IgD-negative memory B cell (primary cell): ENCODE data around the gene FAM13A. TPM values are rescaled to one million over a fixed set of nuclear protein-coding genes. Genes with fewer than 3 reads are reported as not detected.

Experiments used
- H3K27ac Mint-ChIP-seq, 3 donors: one replicate each; pipeline ENCODE4 v1.8.0; 2020 to 2022; ENCODE audit warnings: mild to moderate bottlenecking in 3 of 3, mixed read lengths in 3 of 3, moderate library complexity in 1 of 3
- H3K27me3 Mint-ChIP-seq: one replicate; pipeline ENCODE4 v1.8.0; 2021; ENCODE audit warnings: mixed read lengths
- H3K36me3 Mint-ChIP-seq: one replicate; pipeline ENCODE4 v1.8.0; 2020; ENCODE audit warnings: mild to moderate bottlenecking, mixed read lengths
- H3K4me1 Mint-ChIP-seq, 3 donors: one replicate each; pipeline ENCODE4 v1.8.0; 2020 to 2022; ENCODE audit warnings: mixed read lengths in 3 of 3, mild to moderate bottlenecking in 1 of 3
- H3K4me3 Mint-ChIP-seq, 4 donors: one replicate each; pipeline ENCODE4 v1.8.0; 2020 to 2022; ENCODE audit warnings: mild to moderate bottlenecking in 4 of 4, mixed read lengths in 4 of 4, moderate library complexity in 3 of 4
- H3K9me3 Mint-ChIP-seq, 3 donors: one replicate each; pipeline ENCODE4 v1.8.0; 2020 to 2021; ENCODE audit warnings: mixed read lengths in 3 of 3, mild to moderate bottlenecking in 1 of 3
- polyA plus RNA-seq: library from polyadenylated mRNA; unstranded; fragments of 300-500 nt; fragmentation: Illumina TruSeq; gene quantifications from one replicate; pipeline ENCODE4 v1.2.3, GENCODE V29; 2021

The FAM13A gene
- polyA plus RNA-seq, 1 donor from 2014 or later = 2.3 TPM

- Mint-ChIP-seq H3K27ac (no peak overlapping the region), H3K4me1 (peaks cover 0 to 1% (median 0%) of the 10 kb centered on the region in 3 donors), H3K36me3 (peaks cover 1% of the 10 kb centered on the region), H3K27me3 (peaks cover 2% of the 10 kb centered on the region), H3K9me3 (no peaks in the 10 kb centered on the region), H3K4me3 (no peak overlapping the region)
These were observed 268.6 kb downstream of the FAM13A start for GRCh38 chr4:88788424-88788823.

- no peaks in the 10 kb centered on the region for H3K9me3 Mint-ChIP-seq
- H3K4me1 Mint-ChIP-seq = peaks cover 0 to 1% (median 0%) of the 10 kb centered on the region in 3 donors
- no peak overlapping the region for H3K4me3 Mint-ChIP-seq
- peaks cover 2% of the 10 kb centered on the region for H3K27me3 Mint-ChIP-seq
- H3K36me3 Mint-ChIP-seq = peaks cover 1% of the 10 kb centered on the region
- peak overlapping the region in 1 of 3 donors; percentile 36 for H3K27ac Mint-ChIP-seq
These were observed 271.0 kb downstream of the FAM13A start for GRCh38 chr4:88786011-88786410.

- Mint-ChIP-seq H3K27me3 (peaks cover 2% of the 10 kb centered on the region), H3K4me3 (no peak overlapping the region), H3K4me1 (peaks cover 0 to 1% (median 0%) of the 10 kb centered on the region in 3 donors), H3K9me3 (no peaks in the 10 kb centered on the region), H3K36me3 (no peaks in the 10 kb centered on the region), H3K27ac (no peak overlapping the region)
These were observed 276.6 kb downstream of the FAM13A start for GRCh38 chr4:88780389-88780788.

GRCh38 chr4:88779431-88779830, 277.6 kb downstream of the FAM13A start:
- H3K27ac Mint-ChIP-seq = no peak overlapping the region
- H3K9me3 Mint-ChIP-seq = no peaks in the 10 kb centered on the region
- no peaks in the 10 kb centered on the region for H3K4me1 Mint-ChIP-seq
- H3K36me3 Mint-ChIP-seq = no peaks in the 10 kb centered on the region
- no peak overlapping the region for H3K4me3 Mint-ChIP-seq
- H3K27me3 Mint-ChIP-seq = no peaks in the 10 kb centered on the region

- Mint-ChIP-seq H3K27ac (no peak overlapping the region), H3K36me3 (no peaks in the 10 kb centered on the region), H3K27me3 (peaks cover 6% of the 10 kb centered on the region), H3K4me1 (no peaks in the 10 kb centered on the region), H3K9me3 (no peaks in the 10 kb centered on the region), H3K4me3 (no peak overlapping the region)
These were observed 281.5 kb downstream of the FAM13A start for GRCh38 chr4:88775529-88775928.

GRCh38 chr4:88775026-88775425, 282.0 kb downstream of the FAM13A start:
- Mint-ChIP-seq H3K36me3 (no peaks in the 10 kb centered on the region), H3K4me3 (no peak overlapping the region), H3K4me1 (no peaks in the 10 kb centered on the region), H3K27ac (no peak overlapping the region), H3K27me3 (peaks cover 6% of the 10 kb centered on the region), H3K9me3 (no peaks in the 10 kb centered on the region)

- no peaks in the 10 kb centered on the region for H3K9me3 Mint-ChIP-seq
- H3K27me3 Mint-ChIP-seq = peaks cover 6% of the 10 kb centered on the region
These were observed 285.0 kb downstream of the FAM13A start for GRCh38 chr4:88771883-88772450.

GRCh38 chr4:88765729-88766128, 291.3 kb downstream of the FAM13A start:
- H3K4me1 Mint-ChIP-seq = no peaks in the 10 kb centered on the region
- H3K27me3 Mint-ChIP-seq = no peaks in the 10 kb centered on the region
- H3K9me3 Mint-ChIP-seq = no peaks in the 10 kb centered on the region
- no peak overlapping the region for H3K4me3 Mint-ChIP-seq
- no peak overlapping the region for H3K27ac Mint-ChIP-seq
- H3K36me3 Mint-ChIP-seq = no peaks in the 10 kb centered on the region

More at GRCh38 chr4:88771883-88772450, 285.0 kb downstream of the FAM13A start:
- no peaks in the 10 kb centered on the region for H3K36me3 Mint-ChIP-seq
- no peaks in the 10 kb centered on the region for H3K4me1 Mint-ChIP-seq
- no peak overlapping the region for H3K27ac Mint-ChIP-seq
- no peak overlapping the region for H3K4me3 Mint-ChIP-seq

GRCh38 chr4:88763075-88763474, 293.9 kb downstream of the FAM13A start:
- no peaks in the 10 kb centered on the region for H3K36me3 Mint-ChIP-seq
- no peak overlapping the region for H3K27ac Mint-ChIP-seq
- H3K27me3 Mint-ChIP-seq = no peaks in the 10 kb centered on the region
- no peak overlapping the region for H3K4me3 Mint-ChIP-seq
- H3K4me1 Mint-ChIP-seq = no peaks in the 10 kb centered on the region
- H3K9me3 Mint-ChIP-seq = no peaks in the 10 kb centered on the region

GRCh38 chr4:88761861-88762523, 295.0 kb downstream of the FAM13A start:
- H3K36me3 Mint-ChIP-seq = no peaks in the 10 kb centered on the region
- H3K9me3 Mint-ChIP-seq = no peaks in the 10 kb centered on the region
- no peak overlapping the region for H3K27ac Mint-ChIP-seq
- H3K4me3 Mint-ChIP-seq = no peak overlapping the region
- H3K27me3 Mint-ChIP-seq = no peaks in the 10 kb centered on the region
- no peaks in the 10 kb centered on the region for H3K4me1 Mint-ChIP-seq

GRCh38 chr4:88761342-88761741, 295.6 kb downstream of the FAM13A start:
- peaks cover 0 to under 1% (median 0%) of the 10 kb centered on the region in 3 donors for H3K4me1 Mint-ChIP-seq
- H3K27me3 Mint-ChIP-seq = no peaks in the 10 kb centered on the region
- no peaks in the 10 kb centered on the region for H3K9me3 Mint-ChIP-seq
- no peak overlapping the region for H3K4me3 Mint-ChIP-seq
- H3K36me3 Mint-ChIP-seq = no peaks in the 10 kb centered on the region
- no peak overlapping the region for H3K27ac Mint-ChIP-seq

- H3K9me3 Mint-ChIP-seq = no peaks in the 10 kb centered on the region
- H3K27ac Mint-ChIP-seq = no peak overlapping the region
- peaks cover 0 to 2% (median 0%) of the 10 kb centered on the region in 3 donors for H3K4me1 Mint-ChIP-seq
- no peaks in the 10 kb centered on the region for H3K27me3 Mint-ChIP-seq
- H3K4me3 Mint-ChIP-seq = no peak overlapping the region
- no peaks in the 10 kb centered on the region for H3K36me3 Mint-ChIP-seq
These were observed 297.1 kb downstream of the FAM13A start for GRCh38 chr4:88759895-88760290.

- Mint-ChIP-seq H3K4me1 (peaks cover 0 to 2% (median 0%) of the 10 kb centered on the region in 3 donors), H3K27ac (no peak overlapping the region), H3K4me3 (no peak overlapping the region), H3K9me3 (no peaks in the 10 kb centered on the region), H3K27me3 (no peaks in the 10 kb centered on the region), H3K36me3 (no peaks in the 10 kb centered on the region)
These were observed 297.7 kb downstream of the FAM13A start for GRCh38 chr4:88759039-88759894.

GRCh38 chr4:88758264-88758663, 298.7 kb downstream of the FAM13A start:
- H3K4me1 Mint-ChIP-seq = peaks cover 0 to 2% (median 0%) of the 10 kb centered on the region in 3 donors
- H3K9me3 Mint-ChIP-seq = no peaks in the 10 kb centered on the region
- H3K27me3 Mint-ChIP-seq = no peaks in the 10 kb centered on the region
- no peak overlapping the region for H3K27ac Mint-ChIP-seq
- no peaks in the 10 kb centered on the region for H3K36me3 Mint-ChIP-seq
- H3K4me3 Mint-ChIP-seq = no peak overlapping the region

GRCh38 chr4:88757776-88758175, 299.2 kb downstream of the FAM13A start:
- Mint-ChIP-seq H3K36me3 (no peaks in the 10 kb centered on the region), H3K27ac (no peak overlapping the region), H3K4me3 (no peak overlapping the region), H3K9me3 (no peaks in the 10 kb centered on the region), H3K27me3 (no peaks in the 10 kb centered on the region), H3K4me1 (peaks cover 0 to 2% (median 0%) of the 10 kb centered on the region in 3 donors)
